ENCODE measurements around the gene GNG13. TPM values are rescaled to one million over a fixed set of nuclear protein-coding genes. Genes with fewer than 3 reads are reported as not detected.

Gene GNG13
- total RNA-seq, 3 donors from 2014 or later = 0.31 to 1.0 TPM; not detected in 1

GRCh38 chr16:818592-818991 lies 18.1 kb upstream of the GNG13 start:
- intact Hi-C loops (cut with DNase I, micrococcal nuclease) = loop anchor here in 1 of 2 donors (10.0 kb wide), 1 partner anchor 236 kb away; no protein-coding TSS in a partner anchor
- DNase-seq (no peak), ATAC-seq (no peak)
- Histone ChIP-seq H3K9me3 (no peaks in the 10 kb centered on the region), H3K36me3 (ENCODE audit: low read depth) (no peaks in the 10 kb centered on the region), H3K4me1 (ENCODE audit: low read depth) (no peaks in the 10 kb centered on the region), H3K4me3 (no peak overlapping the region)
- TF ChIP-seq CTCF (IDR thresholded peaks at IDR 0.05) = no peak

GRCh38 chr16:818132-818531 lies 17.6 kb upstream of the GNG13 start:
- H3K4me1 ChIP-seq (ENCODE audit: low read depth) = no peaks in the 10 kb centered on the region
- no peak overlapping the region for H3K4me3 ChIP-seq
- no peak for DNase-seq
- no peak for ATAC-seq
- TF ChIP-seq CTCF (IDR thresholded peaks at IDR 0.05) = no peak
- intact Hi-C loops (cut with DNase I, micrococcal nuclease) = loop anchor here in 1 of 2 donors (10.0 kb wide), 1 partner anchor 237 kb away; no protein-coding TSS in a partner anchor
- no peaks in the 10 kb centered on the region for H3K9me3 ChIP-seq
- no peaks in the 10 kb centered on the region for H3K36me3 ChIP-seq (ENCODE audit: low read depth)

- intact Hi-C loops (cut with DNase I, micrococcal nuclease) = loop anchor here in 1 of 2 donors (10.0 kb wide), 1 partner anchor 238 kb away; no protein-coding TSS in a partner anchor
- no peak for ATAC-seq
- H3K4me3 ChIP-seq = no peak overlapping the region
- no peaks in the 10 kb centered on the region for H3K36me3 ChIP-seq (ENCODE audit: low read depth)
- no peaks in the 10 kb centered on the region for H3K9me3 ChIP-seq
- no peak for TF ChIP-seq CTCF (IDR thresholded peaks at IDR 0.05)
- no peaks in the 10 kb centered on the region for H3K4me1 ChIP-seq (ENCODE audit: low read depth)
- DNase-seq = no peak
These were observed 16.7 kb upstream of the GNG13 start for GRCh38 chr16:817001-817906.

- ATAC-seq = no peak
These were observed 15.3 kb upstream of the GNG13 start for GRCh38 chr16:815861-816260.

GRCh38 chr16:814974-815373 lies 14.4 kb upstream of the GNG13 start:
- no peak for TF ChIP-seq CTCF (IDR thresholded peaks at IDR 0.05)
- intact Hi-C loops (cut with DNase I, micrococcal nuclease) = loop anchor here in 1 of 2 donors (10.0 kb wide), 1 partner anchor 240 kb away; no protein-coding TSS in a partner anchor
- no peak for ATAC-seq

More at GRCh38 chr16:815861-816260, 15.3 kb upstream of the GNG13 start:
- intact Hi-C loops (cut with DNase I, micrococcal nuclease) = loop anchor here in 1 of 2 donors (10.0 kb wide), 1 partner anchor 239 kb away; no protein-coding TSS in a partner anchor
- H3K9me3 ChIP-seq = no peaks in the 10 kb centered on the region
- no peak for TF ChIP-seq CTCF (IDR thresholded peaks at IDR 0.05)
- H3K4me3 ChIP-seq = no peak overlapping the region
- no peak for DNase-seq
- H3K36me3 ChIP-seq (ENCODE audit: low read depth) = no peaks in the 10 kb centered on the region
- no peaks in the 10 kb centered on the region for H3K4me1 ChIP-seq (ENCODE audit: low read depth)

More at GRCh38 chr16:814974-815373, 14.4 kb upstream of the GNG13 start:
- DNase-seq = no peak
- H3K9me3 ChIP-seq = no peaks in the 10 kb centered on the region
- H3K4me1 ChIP-seq (ENCODE audit: low read depth) = no peaks in the 10 kb centered on the region
- no peaks in the 10 kb centered on the region for H3K36me3 ChIP-seq (ENCODE audit: low read depth)
- no peak overlapping the region for H3K4me3 ChIP-seq

Data from mucosa of descending colon (tissue), 3 donors.